Pancreas (tissue), 10 donors: Measurements from ENCODE around the gene ADPRHL1. TPM values are rescaled to one million over a fixed set of nuclear protein-coding genes. Genes with fewer than 3 reads are reported as not detected.

ENCODE experiments used
- ATAC-seq, 4 donors: fragments of 200-7000 bp; cut with Tn5 transposase; one replicate each; pipeline versions ENCODE4 v1.8.0 to v1.9.1; 2020; ENCODE audit warnings: mild to moderate bottlenecking in 4 of 4, moderate library complexity in 4 of 4
- DNase-seq, 6 donors: peaks; one replicate each; pipeline ENCODE4 v3.0.0-alpha.2; 2020
- FAIRE-seq: peaks from 2 replicates; lab custom pipeline; 2012; peaks lifted over from hg19 to GRCh38; lab: Jason Lieb, UNC
- H3K27ac ChIP-seq, 4 donors: fragments of 200-600 bp; sonication (generic); 1 replicate in 3 of 4; 2 replicates in 1 of 4; pipeline versions ENCODE4 v1.5.0 to v1.8.0; 2020
- H3K27me3 ChIP-seq, 4 donors: fragments of 200-600 bp; one replicate each; pipeline ENCODE4 v1.8.0; 2021
- H3K36me3 ChIP-seq, 3 donors: fragments of 200-600 bp; sonication (generic) in 1 of 3; one replicate each; pipeline versions ENCODE4 v1.5.0 to v1.8.0; 2020 to 2021
- H3K4me1 ChIP-seq, 3 donors: fragments of 200-600 bp; one replicate each; pipeline ENCODE4 v1.8.0; 2021
- H3K4me3 ChIP-seq, 4 donors: fragments of 200-600 bp; sonication (generic) in 2 of 4; one replicate each; pipeline versions ENCODE4 v1.5.0 to v1.8.0; 2020 to 2021
- H3K9me3 ChIP-seq, 4 donors: fragments of 200-600 bp; one replicate each; pipeline ENCODE4 v1.8.0; 2021
- CTCF ChIP-seq, 4 donors: fragments of 200-600 bp; sonication (generic) in 3 of 4; IDR thresholded peaks; one replicate each; pipeline versions ENCODE4 v1.5.0 to v1.8.0; 2021; ENCODE audit warnings: antibody characterized with exemption in 4 of 4
- WGBS, 2 donors: extraction: QIAGEN DNeasy Blood & Tissue Kit; methylation state at CpG; one replicate each; pipeline ENCODE4 v1.1.7; 2013; 5-methylcytosine and 5-hydroxymethylcytosine counted together
- intact Hi-C, 3 donors: fragments of 100-400 bp; cut with DNase I; formaldehyde crosslinking; loops; one replicate each; pipeline versions ENCODE4 v1.11.1 to v1.14.2; 2022
- polyA plus RNA-seq, 2 donors: library from polyadenylated mRNA; stranded (reverse); fragments of 200-250 nt; gene quantifications; one replicate each; pipeline ENCODE4 v1.2.3, GENCODE V29; 2013
- total RNA-seq, 6 donors: library from RNA; stranded (reverse); fragmentation: NEBNext Ultra II Directional in 4 of 6; extraction: Animal tissue kit (Norgen Biotek cat#: 25700) in 4 of 6; gene quantifications; one replicate each; pipeline versions ENCODE4 v1.2.1 to v1.2.4, GENCODE V29; 2021 to 2023
- donor health status: healthy with polysubstance abuse.
- donor health status: DM: no; HTN: no; CAD: no; lungs with moderate emphysema.
- donor health status: DM: no; HTN: no; CAD: no.
- donor health status: control.
- donor health status: control.
- donor health status: Bipolar disorder and iron deficiency.
- donor health status: DM: yes; HTN: yes; CAD: no.
- donor health status: DM: no; HTN: no; CAD: no.
- donor health status: DM: no; HTN: no; CAD: no.
- donor health status: DM: yes; HTN: yes; CAD: no.

The ADPRHL1 gene
- total and polyA plus RNA-seq, 8 donors: 1.2 to 6.0 (median 3.0) TPM

GRCh38 chr13:113359571-113359970 lies 93.7 kb downstream of the ADPRHL1 start:
- no peak overlapping the region for H3K27ac ChIP-seq
- FAIRE-seq (no peak), DNase-seq (peak in 1 of 6 donors; percentile 17), ATAC-seq (no peak)
- H3K36me3 ChIP-seq: no peaks in the 10 kb centered on the region
- no peak overlapping the region for H3K4me3 ChIP-seq
- intact Hi-C loops: no loop called here
- peaks cover 0 to 3% (median 0%) of the 10 kb centered on the region in 3 donors for H3K4me1 ChIP-seq
- TF ChIP-seq CTCF (IDR thresholded peaks at IDR 0.05): no peak
- no peaks in the 10 kb centered on the region for H3K27me3 ChIP-seq
- H3K9me3 ChIP-seq: no peaks in the 10 kb centered on the region
- WGBS, 2 donors: 66 to 70% methylated on average over 11 of the region's 11 CpGs

- DNase-seq (no peak), FAIRE-seq (no peak), ATAC-seq (peak in 2 of 4 donors; percentile 17 to 41)
- Histone ChIP-seq H3K4me3 (no peak overlapping the region), H3K4me1 (peaks cover 0 to 3% (median 0%) of the 10 kb centered on the region in 3 donors), H3K27me3 (no peaks in the 10 kb centered on the region), H3K36me3 (no peaks in the 10 kb centered on the region), H3K9me3 (no peaks in the 10 kb centered on the region), H3K27ac (no peak overlapping the region)
- 30% methylated on average over 6 of the region's 6 CpGs for WGBS, 2 donors
- intact Hi-C loops: no loop called here
- TF ChIP-seq CTCF (IDR thresholded peaks at IDR 0.05): no peak
Measured at GRCh38 chr13:113358653-113359190, 94.6 kb downstream of the ADPRHL1 start.

- ATAC-seq (no peak), FAIRE-seq (no peak), DNase-seq (peak in 1 of 6 donors; percentile 7)
- Histone ChIP-seq H3K36me3 (no peaks in the 10 kb centered on the region), H3K4me1 (no peaks in the 10 kb centered on the region), H3K4me3 (no peak overlapping the region), H3K27ac (no peak overlapping the region), H3K27me3 (no peaks in the 10 kb centered on the region), H3K9me3 (no peaks in the 10 kb centered on the region)
- TF ChIP-seq CTCF (IDR thresholded peaks at IDR 0.05): no peak
- intact Hi-C loops: no loop called here
- 94% methylated on average over 5 of the region's 5 CpGs for WGBS, 2 donors
Measured at GRCh38 chr13:113357529-113357928, 95.8 kb downstream of the ADPRHL1 start.

GRCh38 chr13:113356596-113356995 lies 96.7 kb downstream of the ADPRHL1 start:
- Histone ChIP-seq H3K9me3 (no peaks in the 10 kb centered on the region), H3K27ac (no peak overlapping the region), H3K27me3 (no peaks in the 10 kb centered on the region), H3K4me3 (no peak overlapping the region), H3K36me3 (no peaks in the 10 kb centered on the region), H3K4me1 (no peaks in the 10 kb centered on the region)
- intact Hi-C loops: no loop called here
- DNase-seq (no peak), ATAC-seq (no peak), FAIRE-seq (no peak)
- TF ChIP-seq CTCF (IDR thresholded peaks at IDR 0.05): no peak
- 58 to 60% methylated on average over 4 of the region's 4 CpGs for WGBS, 2 donors

GRCh38 chr13:113355621-113356020 lies 97.7 kb downstream of the ADPRHL1 start:
- 86 to 93% methylated on average over 10 of the region's 10 CpGs for WGBS, 2 donors
- no peaks in the 10 kb centered on the region for H3K9me3 ChIP-seq
- H3K4me3 ChIP-seq: no peak overlapping the region
- intact Hi-C loops: no loop called here
- H3K36me3 ChIP-seq: no peaks in the 10 kb centered on the region
- no peaks in the 10 kb centered on the region for H3K27me3 ChIP-seq
- ATAC-seq (no peak), DNase-seq (no peak), FAIRE-seq (no peak)
- no peak overlapping the region for H3K27ac ChIP-seq
- no peaks in the 10 kb centered on the region for H3K4me1 ChIP-seq
- no peak for TF ChIP-seq CTCF (IDR thresholded peaks at IDR 0.05)
